Measurements from ENCODE around the gene LPP.

LPP gene

DNA sequence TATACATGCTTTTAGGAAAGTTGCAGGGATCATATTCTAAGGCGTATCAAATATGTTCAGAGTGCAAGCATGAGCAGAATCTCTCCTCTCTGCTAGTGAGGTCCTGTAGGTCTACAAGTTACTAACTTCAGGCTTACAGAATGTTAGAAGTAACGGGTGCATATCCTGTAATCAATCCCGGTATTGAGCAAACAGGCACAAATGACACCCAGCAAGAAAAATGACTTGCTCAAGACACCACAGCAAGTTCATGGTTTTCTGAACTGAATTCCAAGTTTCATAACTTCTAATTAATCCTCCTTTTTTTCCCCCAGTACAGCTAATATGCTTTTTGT lies 663.9 kb downstream of the LPP start:
- Histone ChIP-seq H4K20me1 (ENCODE audit: insufficient read depth, low read length) (no peaks in the 10 kb centered on the region), H3K9ac (ENCODE audit: low read length) (no peak overlapping the region), H3K36me3 (replicated peaks; ENCODE audit: insufficient read depth, low read length) (no peaks in the 10 kb centered on the region), H3K9me2 (replicated peaks; ENCODE audit: insufficient read depth, low read length) (no peaks in the 10 kb centered on the region), H3K27ac (ENCODE audit: low read length) (no peak overlapping the region), H3F3A (ENCODE audit: insufficient read depth, low read length) (no peaks in the 10 kb centered on the region), H2AFZ (ENCODE audit: low read length) (no peak overlapping the region), H3K79me2 (ENCODE audit: low read length) (no peaks in the 10 kb centered on the region), H3K27me3 (replicated peaks; ENCODE audit: insufficient read depth, low read length) (no peaks in the 10 kb centered on the region), H3K9me3 (replicated peaks; ENCODE audit: insufficient read depth, low read length) (no peaks in the 10 kb centered on the region), H3K4me1 (ENCODE audit: low read length) (no peaks in the 10 kb centered on the region), H3K4me2 (ENCODE audit: low read depth, low read length) (no peak overlapping the region), H3K4me3 (ENCODE audit: low read length) (no peak overlapping the region)
- DNase-seq: no peak
- TF ChIP-seq, protein P1, sequence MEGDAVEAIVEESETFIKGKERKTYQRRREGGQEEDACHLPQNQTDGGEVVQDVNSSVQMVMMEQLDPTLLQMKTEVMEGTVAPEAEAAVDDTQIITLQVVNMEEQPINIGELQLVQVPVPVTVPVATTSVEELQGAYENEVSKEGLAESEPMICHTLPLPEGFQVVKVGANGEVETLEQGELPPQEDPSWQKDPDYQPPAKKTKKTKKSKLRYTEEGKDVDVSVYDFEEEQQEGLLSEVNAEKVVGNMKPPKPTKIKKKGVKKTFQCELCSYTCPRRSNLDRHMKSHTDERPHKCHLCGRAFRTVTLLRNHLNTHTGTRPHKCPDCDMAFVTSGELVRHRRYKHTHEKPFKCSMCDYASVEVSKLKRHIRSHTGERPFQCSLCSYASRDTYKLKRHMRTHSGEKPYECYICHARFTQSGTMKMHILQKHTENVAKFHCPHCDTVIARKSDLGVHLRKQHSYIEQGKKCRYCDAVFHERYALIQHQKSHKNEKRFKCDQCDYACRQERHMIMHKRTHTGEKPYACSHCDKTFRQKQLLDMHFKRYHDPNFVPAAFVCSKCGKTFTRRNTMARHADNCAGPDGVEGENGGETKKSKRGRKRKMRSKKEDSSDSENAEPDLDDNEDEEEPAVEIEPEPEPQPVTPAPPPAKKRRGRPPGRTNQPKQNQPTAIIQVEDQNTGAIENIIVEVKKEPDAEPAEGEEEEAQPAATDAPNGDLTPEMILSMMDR (IDR thresholded peaks at IDR 0.05; ENCODE audit: low read length): no peak
- TF ChIP-seq EZH2phosphoT487 (IDR thresholded peaks at IDR 0.05; ENCODE audit: low read length): no peak
- TF ChIP-seq EZH2 (optimal IDR thresholded peaks at IDR 0.05; ENCODE audit: low read depth, low read length): no peak

DNA sequence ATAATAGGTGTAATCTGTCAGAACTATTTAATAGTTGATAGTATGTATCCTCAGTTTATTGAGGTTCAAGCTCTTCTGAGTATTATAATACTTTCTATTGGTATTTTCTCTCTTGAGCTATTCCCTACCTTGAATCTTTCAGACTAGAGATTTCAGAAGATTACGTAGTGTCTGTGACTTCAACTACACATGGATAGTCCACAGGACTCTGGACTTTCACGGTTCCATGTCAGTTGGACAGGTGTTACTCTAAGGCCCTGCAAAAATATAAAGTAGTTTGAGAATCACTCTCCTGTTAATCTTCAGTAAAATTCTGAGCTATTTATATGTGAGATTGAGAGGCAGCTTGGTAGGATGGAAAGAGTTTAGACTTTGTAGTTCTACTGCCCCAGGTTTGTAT lies 664.3 kb downstream of the LPP start:
- Histone ChIP-seq H3F3A (ENCODE audit: insufficient read depth, low read length) (no peaks in the 10 kb centered on the region), H3K36me3 (replicated peaks; ENCODE audit: insufficient read depth, low read length) (no peaks in the 10 kb centered on the region), H3K9ac (ENCODE audit: low read length) (no peak overlapping the region), H3K9me3 (replicated peaks; ENCODE audit: insufficient read depth, low read length) (no peaks in the 10 kb centered on the region), H3K27ac (ENCODE audit: low read length) (no peak overlapping the region), H3K4me1 (ENCODE audit: low read length) (no peaks in the 10 kb centered on the region), H3K9me2 (replicated peaks; ENCODE audit: insufficient read depth, low read length) (no peaks in the 10 kb centered on the region), H3K27me3 (replicated peaks; ENCODE audit: insufficient read depth, low read length) (no peaks in the 10 kb centered on the region), H3K4me2 (ENCODE audit: low read depth, low read length) (no peak overlapping the region), H3K79me2 (ENCODE audit: low read length) (no peaks in the 10 kb centered on the region), H2AFZ (ENCODE audit: low read length) (no peak overlapping the region), H3K4me3 (ENCODE audit: low read length) (no peak overlapping the region), H4K20me1 (ENCODE audit: insufficient read depth, low read length) (no peaks in the 10 kb centered on the region)
- DNase-seq: no peak
- TF ChIP-seq, protein P1 (IDR thresholded peaks at IDR 0.05; ENCODE audit: low read length): no peak
- TF ChIP-seq EZH2phosphoT487 (IDR thresholded peaks at IDR 0.05; ENCODE audit: low read length) (no peak), EZH2 (optimal IDR thresholded peaks at IDR 0.05; ENCODE audit: low read depth, low read length) (no peak)

DNA sequence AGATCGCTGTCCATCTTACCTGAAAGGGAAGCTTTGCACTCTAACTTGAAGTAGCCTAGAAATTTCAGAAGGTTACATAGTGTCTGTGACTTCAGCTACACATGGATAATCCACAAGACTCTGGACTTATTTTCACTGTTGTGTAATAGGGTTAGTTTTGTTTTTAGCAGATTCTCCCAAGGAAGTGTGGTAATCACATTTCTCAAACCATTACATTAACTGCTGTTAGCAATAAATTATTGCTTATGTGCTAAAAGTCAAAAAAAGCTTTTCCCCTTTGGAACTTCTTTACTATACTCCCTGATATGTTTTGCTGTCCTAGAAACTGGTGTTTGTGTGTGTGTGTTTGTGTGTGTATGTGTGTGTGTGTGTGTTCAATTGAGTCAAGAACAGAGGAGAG lies 666.0 kb downstream of the LPP start:
- H3K4me2 ChIP-seq (ENCODE audit: low read depth, low read length): no peak overlapping the region
- DNase-seq: no peak

More for the DNA sequence above, 666.0 kb downstream of the LPP start:
- Histone ChIP-seq H4K20me1 (ENCODE audit: insufficient read depth, low read length) (no peaks in the 10 kb centered on the region), H3K27ac (ENCODE audit: low read length) (no peak overlapping the region), H3K4me1 (ENCODE audit: low read length) (no peaks in the 10 kb centered on the region), H2AFZ (ENCODE audit: low read length) (no peak overlapping the region), H3K27me3 (replicated peaks; ENCODE audit: insufficient read depth, low read length) (no peaks in the 10 kb centered on the region), H3F3A (ENCODE audit: insufficient read depth, low read length) (no peaks in the 10 kb centered on the region), H3K4me3 (ENCODE audit: low read length) (no peak overlapping the region), H3K9ac (ENCODE audit: low read length) (no peak overlapping the region), H3K79me2 (ENCODE audit: low read length) (no peaks in the 10 kb centered on the region), H3K36me3 (replicated peaks; ENCODE audit: insufficient read depth, low read length) (no peaks in the 10 kb centered on the region), H3K9me3 (replicated peaks; ENCODE audit: insufficient read depth, low read length) (no peaks in the 10 kb centered on the region), H3K9me2 (replicated peaks; ENCODE audit: insufficient read depth, low read length) (no peaks in the 10 kb centered on the region)
- TF ChIP-seq EZH2 (optimal IDR thresholded peaks at IDR 0.05; ENCODE audit: low read depth, low read length) (no peak), EZH2phosphoT487 (IDR thresholded peaks at IDR 0.05; ENCODE audit: low read length) (no peak)
- TF ChIP-seq, protein P1 (IDR thresholded peaks at IDR 0.05; ENCODE audit: low read length): no peak

Measured in MM.1S (cell line).